PC-3 (cell line): ENCODE measurements around the gene WHRN.

Experiments used
- EZH2 ChIP-seq: fragments of 300-600 bp; sonication (generic); IDR thresholded peaks from one replicate; pipeline ENCODE4 v1.6.1; 2017; ENCODE audit warnings: antibody characterized with exemption, mild to moderate bottlenecking, low read length; ENCODE audit not compliant: unreplicated experiment
- EZH2phosphoT487 ChIP-seq: fragments of 300-600 bp; sonication (generic); IDR thresholded peaks from 2 replicates; pipeline ENCODE4 v1.6.1; 2018; ENCODE audit warnings: mild to moderate bottlenecking, antibody characterized with exemption, low read length, borderline replicate concordance
- TF ChIP-seq, protein P1 (sequence below): fragments of 300-600 bp; sonication (generic); conservative IDR thresholded peaks from 2 replicates; pipeline ENCODE4 v1.5.1; 2017; ENCODE audit warnings: antibody characterized with exemption, low read depth, mild to moderate bottlenecking, low read length

- TF ChIP-seq EZH2phosphoT487 = no peak
- TF ChIP-seq, protein P1, sequence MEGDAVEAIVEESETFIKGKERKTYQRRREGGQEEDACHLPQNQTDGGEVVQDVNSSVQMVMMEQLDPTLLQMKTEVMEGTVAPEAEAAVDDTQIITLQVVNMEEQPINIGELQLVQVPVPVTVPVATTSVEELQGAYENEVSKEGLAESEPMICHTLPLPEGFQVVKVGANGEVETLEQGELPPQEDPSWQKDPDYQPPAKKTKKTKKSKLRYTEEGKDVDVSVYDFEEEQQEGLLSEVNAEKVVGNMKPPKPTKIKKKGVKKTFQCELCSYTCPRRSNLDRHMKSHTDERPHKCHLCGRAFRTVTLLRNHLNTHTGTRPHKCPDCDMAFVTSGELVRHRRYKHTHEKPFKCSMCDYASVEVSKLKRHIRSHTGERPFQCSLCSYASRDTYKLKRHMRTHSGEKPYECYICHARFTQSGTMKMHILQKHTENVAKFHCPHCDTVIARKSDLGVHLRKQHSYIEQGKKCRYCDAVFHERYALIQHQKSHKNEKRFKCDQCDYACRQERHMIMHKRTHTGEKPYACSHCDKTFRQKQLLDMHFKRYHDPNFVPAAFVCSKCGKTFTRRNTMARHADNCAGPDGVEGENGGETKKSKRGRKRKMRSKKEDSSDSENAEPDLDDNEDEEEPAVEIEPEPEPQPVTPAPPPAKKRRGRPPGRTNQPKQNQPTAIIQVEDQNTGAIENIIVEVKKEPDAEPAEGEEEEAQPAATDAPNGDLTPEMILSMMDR = no peak
- TF ChIP-seq EZH2 = no peak
These were observed 87.2 kb downstream of the WHRN start for GRCh38 chr9:114418053-114418452.
